Loucy (cell line): Measurements from ENCODE around the gene MAML3.

ENCODE experiments used
- H2AFZ ChIP-seq: fragments of 200-600 bp; sonication (generic); 2 replicates; pipeline ENCODE4 v1.6.0; 2016; ENCODE audit warnings: antibody characterized with exemption, mild to moderate bottlenecking, low read length, moderate library complexity
- H3F3A ChIP-seq: fragments of 200-600 bp; 2 replicates; pipeline ENCODE4 v1.6.0; 2016; ENCODE audit warnings: antibody characterized with exemption, low read depth, mild to moderate bottlenecking
- H3K27me3 ChIP-seq: fragments of 200-600 bp; sonication (generic); 2 replicates; pipeline ENCODE4 v1.6.1; 2014; ENCODE audit warnings: low read length, mild to moderate bottlenecking; ENCODE audit not compliant: insufficient read depth, poor library complexity, severe bottlenecking
- H3K36me3 ChIP-seq: fragments of 200-600 bp; sonication (generic); 2 replicates; pipeline ENCODE4 v1.6.1; 2016; ENCODE audit warnings: low read length; ENCODE audit not compliant: insufficient read depth
- H3K4me1 ChIP-seq: fragments of 200-600 bp; sonication (generic); 2 replicates; pipeline ENCODE4 v1.5.1; 2014; ENCODE audit warnings: low read length, mild to moderate bottlenecking; ENCODE audit not compliant: insufficient read depth, poor library complexity, severe bottlenecking
- H3K4me2 ChIP-seq: fragments of 200-600 bp; sonication (generic); 2 replicates; pipeline ENCODE4 v1.6.0; 2014; ENCODE audit warnings: antibody characterized with exemption, low read length, low read depth, mild to moderate bottlenecking; ENCODE audit not compliant: poor library complexity, severe bottlenecking
- H3K4me3 ChIP-seq: fragments of 200-600 bp; sonication (generic); 2 replicates; pipeline ENCODE4 v1.5.1; 2014; ENCODE audit warnings: low read length, mild to moderate bottlenecking, mixed read lengths; ENCODE audit not compliant: poor library complexity, severe bottlenecking
- H3K79me2 ChIP-seq: fragments of 200-600 bp; sonication (generic); 2 replicates; pipeline ENCODE4 v1.6.1; 2014; ENCODE audit warnings: low read length; ENCODE audit not compliant: insufficient read depth
- H3K9ac ChIP-seq: fragments of 200-600 bp; sonication (generic); 2 replicates; pipeline ENCODE4 v1.6.0; 2014; ENCODE audit warnings: mild to moderate bottlenecking, low read depth, low read length, moderate library complexity; ENCODE audit not compliant: poor library complexity, severe bottlenecking
- H3K9me2 ChIP-seq: fragments of 200-600 bp; sonication (generic); replicated peaks from 2 replicates; pipeline ENCODE4 v1.6.1; 2016; ENCODE audit warnings: low read depth, low read length, mixed read lengths
- H3K9me3 ChIP-seq: fragments of 200-600 bp; sonication (generic); 2 replicates; pipeline ENCODE4 v1.6.1; 2014; ENCODE audit warnings: mild to moderate bottlenecking, antibody characterized with exemption, low read length, low read depth; ENCODE audit not compliant: insufficient read depth
- H4K20me1 ChIP-seq: fragments of 200-600 bp; sonication (generic); 2 replicates; pipeline ENCODE4 v1.6.0; 2014; ENCODE audit warnings: antibody characterized with exemption, low read length, mild to moderate bottlenecking; ENCODE audit not compliant: insufficient read depth, poor library complexity, severe bottlenecking
- EZH2phosphoT487 ChIP-seq: fragments of 200-600 bp; IDR thresholded peaks from 2 replicates; pipeline ENCODE4 v1.6.1; 2018; ENCODE audit warnings: antibody characterized with exemption, mild to moderate bottlenecking, moderate library complexity, borderline replicate concordance
- TF ChIP-seq, protein P1 (sequence below): fragments of 200-600 bp; sonication (generic); conservative IDR thresholded peaks from 2 replicates; pipeline ENCODE4 v1.5.1; 2014; ENCODE audit warnings: mild to moderate bottlenecking, antibody characterized with exemption, low read length

MAML3 gene

DNA sequence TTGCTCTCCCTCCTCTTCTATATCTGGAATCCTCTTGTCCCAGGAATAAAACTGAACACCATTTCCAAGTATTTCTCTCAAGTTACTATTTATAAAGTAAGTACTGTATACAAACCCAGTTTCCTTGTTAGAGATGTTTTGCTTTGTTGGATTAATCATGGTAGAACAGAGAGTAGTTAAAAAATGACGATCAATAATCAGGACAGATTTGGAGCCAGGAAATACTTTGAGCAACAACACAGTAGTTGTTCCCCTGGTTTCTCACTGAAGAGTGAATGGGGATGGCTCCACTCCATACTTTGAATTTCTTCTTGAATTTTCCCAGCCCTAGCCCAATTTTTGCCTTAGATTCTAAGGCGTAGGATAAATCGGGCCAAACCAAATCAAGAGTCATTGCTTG lies 467.0 kb downstream of the MAML3 start:
- peaks cover 6% of the 10 kb centered on the region for H3F3A ChIP-seq
- peaks cover 22% of the 10 kb centered on the region for H3K4me1 ChIP-seq
- no peaks in the 10 kb centered on the region for H4K20me1 ChIP-seq
- no peaks in the 10 kb centered on the region for H3K27me3 ChIP-seq
- no peak overlapping the region for H3K4me2 ChIP-seq
- no peaks in the 10 kb centered on the region for H3K9me3 ChIP-seq
- TF ChIP-seq, protein P1, sequence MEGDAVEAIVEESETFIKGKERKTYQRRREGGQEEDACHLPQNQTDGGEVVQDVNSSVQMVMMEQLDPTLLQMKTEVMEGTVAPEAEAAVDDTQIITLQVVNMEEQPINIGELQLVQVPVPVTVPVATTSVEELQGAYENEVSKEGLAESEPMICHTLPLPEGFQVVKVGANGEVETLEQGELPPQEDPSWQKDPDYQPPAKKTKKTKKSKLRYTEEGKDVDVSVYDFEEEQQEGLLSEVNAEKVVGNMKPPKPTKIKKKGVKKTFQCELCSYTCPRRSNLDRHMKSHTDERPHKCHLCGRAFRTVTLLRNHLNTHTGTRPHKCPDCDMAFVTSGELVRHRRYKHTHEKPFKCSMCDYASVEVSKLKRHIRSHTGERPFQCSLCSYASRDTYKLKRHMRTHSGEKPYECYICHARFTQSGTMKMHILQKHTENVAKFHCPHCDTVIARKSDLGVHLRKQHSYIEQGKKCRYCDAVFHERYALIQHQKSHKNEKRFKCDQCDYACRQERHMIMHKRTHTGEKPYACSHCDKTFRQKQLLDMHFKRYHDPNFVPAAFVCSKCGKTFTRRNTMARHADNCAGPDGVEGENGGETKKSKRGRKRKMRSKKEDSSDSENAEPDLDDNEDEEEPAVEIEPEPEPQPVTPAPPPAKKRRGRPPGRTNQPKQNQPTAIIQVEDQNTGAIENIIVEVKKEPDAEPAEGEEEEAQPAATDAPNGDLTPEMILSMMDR, result no peak
- TF ChIP-seq EZH2phosphoT487, result no peak
- H3K9me2 ChIP-seq, result no peaks in the 10 kb centered on the region
- no peak overlapping the region for H2AFZ ChIP-seq
- peaks cover 54% of the 10 kb centered on the region; the same call in 1 of the 2 replicates for H3K79me2 ChIP-seq
- H3K9ac ChIP-seq, result no peak overlapping the region
- H3K4me3 ChIP-seq, result no peak overlapping the region
- H3K36me3 ChIP-seq, result peaks cover 62% of the 10 kb centered on the region

- Histone ChIP-seq H3K27me3 (no peaks in the 10 kb centered on the region), H3K9ac (no peak overlapping the region), H3K4me2 (no peak overlapping the region), H3F3A (peaks cover 6% of the 10 kb centered on the region), H3K9me2 (no peaks in the 10 kb centered on the region), H3K4me1 (peaks cover 22% of the 10 kb centered on the region), H4K20me1 (no peaks in the 10 kb centered on the region), H3K36me3 (peaks cover 63% of the 10 kb centered on the region), H3K4me3 (no peak overlapping the region), H3K9me3 (no peaks in the 10 kb centered on the region), H2AFZ (no peak overlapping the region), H3K79me2 (peaks cover 57% of the 10 kb centered on the region; the same call in 1 of the 2 replicates)
- TF ChIP-seq, protein P1, result no peak
- no peak for TF ChIP-seq EZH2phosphoT487
Observed at GRCh38 chr4:139686130-139686529, 467.9 kb downstream of the MAML3 start.

- no peak overlapping the region for H3K4me2 ChIP-seq
- no peaks in the 10 kb centered on the region for H4K20me1 ChIP-seq
- TF ChIP-seq, protein P1, result no peak
- no peak for TF ChIP-seq EZH2phosphoT487
- H2AFZ ChIP-seq, result no peak overlapping the region
- H3K4me3 ChIP-seq, result no peak overlapping the region
- H3K9me2 ChIP-seq, result no peaks in the 10 kb centered on the region
- H3K4me1 ChIP-seq, result peaks cover 22% of the 10 kb centered on the region
- H3K9me3 ChIP-seq, result no peaks in the 10 kb centered on the region
- peaks cover 72% of the 10 kb centered on the region for H3K36me3 ChIP-seq
- no peak overlapping the region for H3K9ac ChIP-seq
- H3K27me3 ChIP-seq, result no peaks in the 10 kb centered on the region
- peaks cover 6% of the 10 kb centered on the region for H3F3A ChIP-seq
- H3K79me2 ChIP-seq, result peaks cover 60% of the 10 kb centered on the region; the same call in 1 of the 2 replicates
Observed at GRCh38 chr4:139685180-139685579, 468.8 kb downstream of the MAML3 start.
